ENCODE results near the gene ZNF716. TPM values are rescaled to one million over a fixed set of nuclear protein-coding genes. Genes with fewer than 3 reads are reported as not detected.
"Not testable (repeated sequence)": the region's sequence is repeated elsewhere in the genome, so short reads cannot be mapped to it uniquely, and the experiment has no call there.

Gene ZNF716
- total RNA-seq, 1 donor from 2014 or later = not detected

DNA sequence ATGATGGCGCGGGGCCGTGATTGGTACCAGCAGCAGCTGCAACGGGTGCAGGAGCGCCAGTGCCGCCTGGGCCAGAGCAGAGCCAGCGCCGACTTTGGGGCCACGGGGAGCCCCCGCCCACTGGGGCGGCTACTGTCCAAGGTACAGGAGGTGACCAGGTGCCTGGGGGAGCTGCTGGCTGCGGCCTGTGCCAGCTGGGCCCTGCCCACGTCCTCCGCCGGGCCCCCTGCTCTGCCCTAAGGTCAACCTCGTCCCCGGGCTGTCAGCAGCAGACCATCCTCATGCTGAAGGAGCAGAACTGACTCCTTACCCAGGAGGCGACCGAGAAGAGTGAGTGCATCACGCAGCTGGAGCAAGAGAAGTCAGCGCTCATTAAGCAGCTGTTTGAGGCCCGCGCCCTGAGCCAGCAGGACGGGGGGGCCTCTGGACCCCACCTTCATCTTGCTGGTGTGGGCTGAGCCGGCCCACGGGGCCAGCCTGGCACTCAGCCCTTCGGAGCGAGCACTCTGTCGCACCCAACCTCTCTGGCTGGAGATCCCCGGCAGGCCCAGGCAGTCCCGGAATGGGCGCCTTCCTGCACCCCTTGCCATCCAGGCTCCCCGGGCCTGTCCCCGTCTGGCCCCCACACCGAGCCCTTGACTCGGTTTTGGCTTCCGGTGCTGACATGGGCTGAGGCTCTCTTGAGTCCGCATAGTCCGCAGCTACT is 24.6 kb upstream of the ZNF716 start:
- intact Hi-C loops (cut with DNase I) = no loop called here

DNA sequence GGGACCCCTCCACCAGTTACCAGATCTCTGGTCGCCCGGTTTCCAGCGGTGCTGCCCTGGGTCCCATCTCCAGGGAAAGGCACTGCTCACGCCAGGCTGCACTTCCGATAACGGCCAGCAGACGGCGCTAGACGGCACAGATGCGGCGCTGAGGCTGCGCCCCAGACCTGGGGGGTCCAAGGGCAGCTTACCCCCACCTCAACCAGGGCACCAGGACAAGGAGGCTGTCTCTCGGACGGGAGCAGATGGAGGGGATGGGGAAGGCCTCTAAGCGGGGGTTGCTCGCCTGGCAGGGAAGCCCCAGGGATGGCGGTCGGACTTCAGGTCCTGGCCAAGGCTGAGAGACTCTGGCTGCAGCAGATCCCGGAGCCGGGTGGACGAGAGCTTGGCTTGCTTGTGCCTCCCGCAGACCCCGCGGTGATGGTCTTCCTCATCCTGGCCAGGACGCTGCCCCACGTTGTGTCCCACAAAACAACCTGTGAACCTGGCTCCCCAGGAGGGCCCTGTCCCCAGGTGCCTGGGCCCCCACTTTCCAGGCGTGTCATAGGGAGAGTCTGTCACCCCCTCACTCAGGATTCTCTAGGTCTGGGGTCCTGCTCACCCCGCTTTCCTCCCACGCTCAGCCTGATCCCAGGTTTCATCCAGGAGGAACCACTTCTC is 23.9 kb upstream of the ZNF716 start:
- DNase-seq (ENCODE audit: low spot score) = no peak
- intact Hi-C loops (cut with DNase I) = no loop called here

More for the DNA sequence above, 24.6 kb upstream of the ZNF716 start:
- DNase-seq (ENCODE audit: low spot score) = no peak

DNA sequence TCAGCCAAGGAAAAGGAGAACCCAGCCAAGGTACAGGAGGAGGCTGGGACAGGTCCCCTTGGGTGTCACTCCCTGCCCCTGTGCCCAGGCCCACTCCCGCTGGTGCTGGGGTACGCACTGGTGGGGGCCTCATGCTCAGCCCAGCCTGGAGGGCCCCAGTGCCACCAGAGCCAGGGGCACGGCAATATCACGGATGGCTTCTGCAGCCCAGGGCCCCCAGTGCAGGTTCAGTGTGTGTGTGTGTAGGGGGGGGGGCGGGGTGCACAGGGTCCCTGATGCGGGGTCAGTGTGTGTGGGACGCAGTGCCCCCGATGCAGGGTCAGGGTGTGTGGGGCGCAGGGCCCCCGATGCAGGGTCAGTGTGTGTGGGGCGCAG is 23.4 kb upstream of the ZNF716 start:
- intact Hi-C loops (cut with DNase I) = no loop called here
- no peak for DNase-seq (ENCODE audit: low spot score)

DNA sequence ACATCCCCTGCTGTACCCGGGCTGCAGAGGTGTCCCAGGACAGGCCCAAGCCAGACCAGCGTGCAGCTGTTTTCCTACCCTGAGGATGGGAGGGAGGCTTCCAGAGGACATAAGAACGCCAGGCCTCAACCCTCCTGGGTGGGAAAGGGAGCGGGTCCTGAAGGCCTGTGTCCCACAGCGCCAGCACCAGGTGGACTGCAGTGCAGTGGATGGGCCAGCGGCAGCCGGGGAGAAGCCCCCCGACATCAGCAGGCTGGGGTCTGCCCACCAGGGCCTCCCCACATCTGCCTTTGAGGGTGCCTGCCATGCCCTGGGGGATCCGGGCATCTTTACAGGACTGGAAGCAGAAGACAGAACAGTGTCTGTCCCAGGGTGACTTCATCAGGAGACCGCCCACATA is 22.8 kb upstream of the ZNF716 start:
- intact Hi-C loops (cut with DNase I) = no loop called here
- DNase-seq (ENCODE audit: low spot score) = no peak

DNA sequence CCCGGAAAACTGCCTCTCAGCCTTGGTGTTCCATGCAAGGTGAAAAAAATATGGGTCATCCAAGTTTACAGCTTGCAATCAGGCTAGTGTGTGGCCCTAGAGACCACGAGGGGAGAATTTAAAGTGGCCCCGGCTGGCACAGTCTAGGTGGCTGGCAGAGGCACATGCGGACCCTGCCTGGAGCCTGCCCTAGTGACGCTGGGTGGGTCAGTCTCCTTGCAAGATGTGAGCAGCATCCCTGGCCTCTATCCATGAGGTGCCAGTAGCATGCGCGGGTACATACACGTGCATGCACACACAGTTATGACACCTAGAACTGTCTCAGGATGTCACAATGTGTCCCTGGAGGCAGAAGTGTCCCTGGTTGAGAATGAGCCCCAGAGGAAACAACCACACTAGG is 22.4 kb upstream of the ZNF716 start:
- DNase-seq (ENCODE audit: low spot score) = no peak
- intact Hi-C loops (cut with DNase I) = no loop called here

DNA sequence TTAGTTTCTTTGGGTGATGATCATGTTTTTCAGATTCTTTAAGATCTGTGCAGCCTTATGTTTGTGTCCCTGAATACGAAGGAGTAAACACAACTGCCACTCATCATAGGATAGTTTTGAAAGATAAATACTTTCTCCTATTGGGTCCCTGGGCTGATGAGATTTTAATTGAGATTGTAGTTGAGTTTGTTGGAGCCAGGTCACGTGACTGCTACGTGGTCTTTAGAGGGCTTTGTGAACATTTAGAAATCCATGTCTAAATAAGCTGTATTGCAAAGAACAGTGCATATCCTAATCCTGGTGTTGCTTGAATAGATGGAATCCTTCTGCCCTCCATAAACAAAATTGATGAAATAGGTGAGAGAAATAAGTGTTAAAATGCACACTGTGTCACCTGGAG is 17.4 kb upstream of the ZNF716 start:
- no peak for DNase-seq (ENCODE audit: low spot score)
- intact Hi-C loops (cut with DNase I) = no loop called here

DNA sequence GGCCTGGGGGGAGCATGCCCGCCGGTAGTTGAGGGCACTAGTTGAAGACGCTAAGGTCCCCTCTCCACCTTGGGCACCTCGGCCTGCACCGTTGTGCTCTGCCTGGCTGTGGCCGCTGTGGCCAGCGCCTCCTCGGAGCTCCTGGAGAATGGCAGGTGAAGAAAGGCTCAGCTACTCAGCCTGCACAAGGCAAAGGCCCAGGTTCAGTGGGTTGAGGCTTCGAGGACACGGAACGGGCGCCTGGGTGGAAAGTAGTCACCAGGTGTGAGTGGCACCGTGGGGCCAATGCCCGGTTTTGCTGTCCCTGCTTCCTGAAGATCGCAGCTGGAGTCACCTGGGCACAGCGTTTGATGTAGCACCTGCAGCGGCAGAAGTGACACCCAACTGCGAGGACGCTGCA is 12.4 kb upstream of the ZNF716 start:
- no peak for DNase-seq (ENCODE audit: low spot score)
- intact Hi-C loops (cut with DNase I) = no loop called here

DNA sequence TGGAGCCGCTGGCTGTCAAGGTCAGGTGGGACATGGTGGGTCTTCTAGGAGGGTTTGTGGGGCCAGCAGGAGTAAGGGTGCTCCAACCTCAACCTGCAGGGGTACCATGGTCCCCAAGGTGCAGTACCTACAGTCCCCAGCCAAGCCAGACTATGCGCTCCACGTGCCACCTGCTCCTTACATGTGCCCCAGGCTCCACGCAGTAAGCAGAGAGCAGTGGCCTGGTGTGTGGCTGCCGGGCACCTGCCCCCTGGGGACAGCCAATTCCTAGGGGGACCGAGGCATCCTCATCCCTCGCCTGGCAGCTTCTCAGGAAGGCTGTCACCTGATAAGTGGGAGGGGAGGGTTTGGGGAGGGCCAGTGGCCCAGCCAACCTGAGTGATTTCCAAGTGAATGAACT is 11.7 kb upstream of the ZNF716 start:
- intact Hi-C loops (cut with DNase I) = no loop called here
- DNase-seq (ENCODE audit: low spot score) = no peak

DNA sequence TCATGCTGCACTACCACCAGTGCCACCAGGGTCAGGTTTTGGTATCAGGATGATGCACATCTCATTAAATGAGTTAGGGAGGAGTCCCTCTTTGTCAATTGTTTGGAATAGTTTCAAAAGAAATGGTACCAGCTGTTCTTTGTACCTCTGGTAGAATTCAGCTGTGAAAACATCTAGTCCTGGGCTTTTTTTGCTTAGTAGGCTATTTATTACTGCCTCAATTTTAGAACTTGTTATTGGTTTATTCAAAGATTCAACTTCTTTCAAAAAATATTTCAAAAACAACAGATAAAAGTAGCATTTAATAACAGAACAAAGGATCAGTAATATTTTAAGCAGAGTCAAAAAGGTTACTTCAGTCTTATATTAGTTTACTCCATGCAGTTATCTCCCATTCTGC is 6.4 kb upstream of the ZNF716 start:
- intact Hi-C loops (cut with DNase I) = no loop called here
- DNase-seq (ENCODE audit: low spot score) = no peak

DNA sequence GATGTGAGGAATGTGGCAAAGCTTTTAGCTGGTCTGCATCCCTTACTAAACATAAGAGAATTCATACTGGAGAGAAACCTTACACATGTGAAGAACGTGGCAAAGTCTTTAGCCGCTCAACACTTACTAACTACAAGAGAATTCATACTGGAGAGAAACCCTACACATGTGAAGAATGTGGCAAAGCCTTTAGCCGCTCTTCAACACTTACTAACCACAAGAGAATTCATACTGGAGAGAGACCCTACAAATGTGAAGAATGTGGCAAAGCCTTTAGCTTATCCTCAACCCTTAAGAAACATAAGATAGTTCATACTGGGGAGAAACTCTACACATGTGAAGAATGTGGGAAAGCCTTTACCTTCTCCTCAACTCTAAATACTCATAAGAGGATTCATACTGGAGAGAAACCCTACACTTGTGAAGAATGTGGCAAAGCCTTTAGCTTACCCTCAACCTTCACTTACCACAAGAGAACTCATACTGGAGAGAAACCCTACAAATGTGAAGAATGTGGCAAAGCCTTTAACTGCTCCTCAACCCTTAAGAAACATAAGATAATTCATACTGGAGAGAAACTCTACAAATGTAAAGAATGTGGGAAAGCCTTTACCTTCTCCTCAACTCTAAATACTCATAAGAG is 19.3 kb downstream of the ZNF716 start:
- DNase-seq (ENCODE audit: low spot score); intact Hi-C loops (cut with DNase I): not testable (repeated sequence)

DNA sequence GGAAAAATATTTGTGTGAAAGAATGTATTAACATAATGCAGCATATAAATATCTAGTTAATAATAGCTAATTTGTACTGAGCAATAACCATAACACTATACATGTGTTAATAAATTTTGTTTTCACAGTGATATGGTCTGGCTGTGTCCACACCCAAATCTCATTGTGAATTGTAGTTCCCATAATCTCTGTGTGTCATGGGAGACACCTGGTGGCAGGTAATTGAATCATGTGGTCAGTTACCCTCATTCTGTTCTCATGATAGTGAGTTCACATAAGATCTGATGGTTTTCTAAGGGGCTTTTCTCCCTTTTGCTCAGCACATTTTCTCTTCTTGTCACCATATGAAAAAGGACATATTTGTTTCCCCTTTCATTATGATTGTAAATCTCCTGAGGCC is 30.3 kb downstream of the ZNF716 start:
- intact Hi-C loops (cut with DNase I) = loop anchor here (2.0 kb wide), 1 partner anchor 176 kb away; no protein-coding TSS in a partner anchor
- DNase-seq (ENCODE audit: low spot score) = not testable (repeated sequence)

DNA sequence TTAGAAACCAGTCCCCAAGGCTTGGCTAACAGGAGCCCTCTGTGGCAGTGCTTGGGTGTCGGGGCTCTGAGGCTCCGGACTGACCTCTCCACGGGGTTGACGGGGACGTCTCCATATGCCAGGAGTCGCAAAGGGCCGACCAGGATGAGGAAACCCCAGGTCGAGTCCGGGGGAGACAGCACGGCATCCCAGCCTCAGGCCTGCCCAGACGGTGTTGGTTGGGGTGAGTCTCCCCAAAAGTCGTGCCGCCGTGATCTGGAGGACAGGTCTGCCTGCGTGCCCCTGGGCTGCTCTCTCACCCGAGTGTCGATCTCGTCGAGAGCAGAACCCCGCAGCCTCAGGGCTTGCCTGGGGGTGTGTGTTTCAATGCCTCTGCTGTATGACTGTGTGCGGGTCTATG is 35.0 kb downstream of the ZNF716 start:
- DNase-seq (ENCODE audit: low spot score); intact Hi-C loops (cut with DNase I): not testable (repeated sequence)

DNA sequence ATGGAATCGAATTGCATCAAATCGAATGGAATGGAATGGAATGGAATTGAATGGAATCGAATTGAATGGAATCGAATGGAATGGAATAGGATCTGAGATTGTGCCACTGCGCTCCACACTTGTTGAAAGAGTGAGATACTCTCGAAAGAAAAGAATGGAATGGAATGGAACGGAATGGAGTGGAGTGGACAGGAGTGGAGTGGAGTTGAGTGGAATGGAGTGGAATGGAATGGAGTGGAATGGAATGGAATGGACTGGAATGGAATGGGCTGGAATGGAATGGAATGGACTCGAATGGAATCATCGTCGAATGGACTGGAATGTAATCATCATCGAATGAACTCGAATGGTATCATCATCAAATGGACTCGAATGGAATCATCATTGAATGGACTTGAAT is 38.0 kb downstream of the ZNF716 start:
- intact Hi-C loops (cut with DNase I) = no loop called here

DNA sequence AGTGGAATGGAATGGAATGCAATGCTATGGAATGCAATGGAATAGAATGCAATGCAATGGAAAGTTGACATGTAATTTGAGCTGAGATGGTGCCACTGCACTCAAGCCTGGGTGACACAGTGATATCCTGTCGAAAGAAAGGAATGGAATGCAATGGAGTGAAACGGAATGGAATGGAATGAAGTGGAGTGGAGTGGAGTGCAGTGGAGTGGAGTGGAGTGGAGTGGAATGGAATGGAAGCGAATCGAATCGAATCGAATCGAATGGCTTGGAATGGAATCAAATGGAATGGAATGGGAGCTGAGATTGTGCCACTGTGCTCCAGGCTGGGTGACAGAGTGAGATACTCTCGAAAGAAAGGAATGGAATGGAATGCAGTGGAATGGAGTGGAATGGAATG is 45.1 kb downstream of the ZNF716 start:
- DNase-seq (ENCODE audit: low spot score); intact Hi-C loops (cut with DNase I): not testable (repeated sequence)

More for the DNA sequence above, 38.0 kb downstream of the ZNF716 start:
- no peak for DNase-seq (ENCODE audit: low spot score)

DNA sequence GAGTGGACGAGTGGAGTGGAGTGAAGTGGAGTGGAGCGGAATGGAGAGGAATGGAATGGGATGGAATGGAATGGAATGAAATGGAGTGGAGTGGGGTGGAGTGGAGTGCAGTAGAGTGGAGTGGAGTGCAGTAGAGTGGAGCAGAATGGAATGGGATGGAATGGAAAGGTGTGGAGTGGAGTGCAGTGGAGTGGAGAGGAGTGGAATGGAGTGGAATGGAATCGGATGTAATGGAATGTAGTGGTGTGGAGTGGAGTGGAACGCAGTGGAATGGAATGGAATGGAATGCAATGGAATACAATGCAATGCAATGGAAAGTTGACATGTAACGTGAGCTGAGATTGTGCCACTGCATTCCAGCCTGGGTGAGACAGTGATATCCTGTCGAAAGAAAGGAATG is 46.4 kb downstream of the ZNF716 start:
- intact Hi-C loops (cut with DNase I) = no loop called here
- DNase-seq (ENCODE audit: low spot score) = no peak

DNA sequence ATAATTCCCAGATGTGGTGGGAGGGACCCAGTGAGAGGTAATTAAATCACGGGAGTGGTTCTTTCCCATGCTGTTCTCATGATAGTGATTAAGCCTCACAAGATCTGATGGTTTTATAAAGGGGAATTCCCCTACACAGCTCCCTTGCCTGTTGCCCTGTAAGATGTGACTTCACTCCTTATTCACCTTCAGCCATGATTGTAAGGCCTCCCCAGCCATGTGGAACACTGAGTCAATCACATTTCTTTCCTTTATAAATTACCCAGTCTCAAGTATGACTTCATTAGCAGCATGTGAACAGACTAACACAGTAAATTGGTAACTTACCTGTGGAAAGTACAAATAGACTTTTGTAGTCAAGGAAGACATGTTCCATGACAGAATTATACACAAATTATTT is 55.2 kb downstream of the ZNF716 start:
- DNase-seq (ENCODE audit: low spot score) = no peak
- intact Hi-C loops (cut with DNase I) = no loop called here

Small RNAs within 50 kb of the gene (microRNA-seq; reads per million reads assigned to microRNA genes)
- gene MIR3147 = not detected
